Osteoblast (primary cell): ENCODE results near the gene ATP7B. TPM values are rescaled to one million over a fixed set of nuclear protein-coding genes. Genes with fewer than 3 reads are reported as not detected.

Experiments used
- DNase-seq: peaks from one replicate; pipeline ENCODE4 v3.0.0; 2011; ENCODE audit warnings: low spot score, mixed read lengths; ENCODE audit not compliant: insufficient read length; ENCODE audit errors: missing footprints
- H2AFZ ChIP-seq: 2 replicates; pipeline ENCODE4 v1.6.0; 2011; ENCODE audit warnings: mild to moderate bottlenecking, low read length
- H3K27ac ChIP-seq: 2 replicates; pipeline ENCODE4 v1.5.1; 2011; ENCODE audit warnings: mild to moderate bottlenecking, low read depth, low read length, moderate library complexity
- H3K27me3 ChIP-seq: 2 replicates; pipeline ENCODE4 v1.6.0; 2012; ENCODE audit warnings: mild to moderate bottlenecking, control low read depth, inconsistent platforms, low read length, moderate library complexity; ENCODE audit not compliant: insufficient read depth
- H3K36me3 ChIP-seq: 2 replicates; pipeline ENCODE4 v1.5.1; 2011; ENCODE audit warnings: mild to moderate bottlenecking, low read length, control low read depth, moderate library complexity; ENCODE audit not compliant: insufficient read depth
- H3K4me1 ChIP-seq: 2 replicates; pipeline ENCODE4 v1.5.1; 2011; ENCODE audit warnings: mild to moderate bottlenecking, low read length, control low read depth, moderate library complexity; ENCODE audit not compliant: insufficient read depth
- H3K4me2 ChIP-seq: 2 replicates; pipeline ENCODE4 v1.6.0; 2011; ENCODE audit warnings: mild to moderate bottlenecking, low read length; ENCODE audit not compliant: insufficient read depth
- H3K4me3 ChIP-seq: fragments of 200-600 bp; sonication (generic); 3 replicates; pipeline ENCODE4 v1.5.1; 2012; ENCODE audit warnings: mild to moderate bottlenecking, low read length, inconsistent platforms; ENCODE audit not compliant: insufficient read depth
- H3K79me2 ChIP-seq: 2 replicates; pipeline ENCODE4 v1.6.0; 2012; ENCODE audit warnings: mild to moderate bottlenecking, low read length, control low read depth, inconsistent platforms; ENCODE audit not compliant: insufficient read depth
- H3K9me3 ChIP-seq: 2 replicates; pipeline ENCODE4 v1.5.1; 2011; ENCODE audit warnings: low read depth, low read length, control low read depth
- H4K20me1 ChIP-seq: 2 replicates; pipeline ENCODE4 v1.6.0; 2012; ENCODE audit warnings: mild to moderate bottlenecking, low read length, control low read depth; ENCODE audit not compliant: insufficient read depth
- CTCF ChIP-seq: IDR thresholded peaks from 2 replicates; pipeline ENCODE4 v1.5.1; 2011; ENCODE audit warnings: mild to moderate bottlenecking, low read depth, low read length, moderate library complexity; ENCODE audit errors: extremely low read depth
- total RNA-seq: library from RNA; depleted of rRNA; stranded (reverse); fragments of >200 nt; gene quantifications from 2 replicates; pipeline ENCODE4 v1.2.3, GENCODE V29; 2012

Gene ATP7B
- total RNA-seq, 1 donor, result 4.0 TPM

- Histone ChIP-seq H3K4me1 (peaks cover 11% of the 10 kb centered on the region), H3K9me3 (no peaks in the 10 kb centered on the region), H3K36me3 (no peaks in the 10 kb centered on the region), H3K4me2 (no peak overlapping the region), H3K4me3 (no peak overlapping the region), H3K27me3 (no peaks in the 10 kb centered on the region), H3K79me2 (no peaks in the 10 kb centered on the region), H4K20me1 (no peaks in the 10 kb centered on the region), H2AFZ (no peak overlapping the region), H3K27ac (no peak overlapping the region)
- no peak for TF ChIP-seq CTCF
- no peak for DNase-seq
Measured at GRCh38 chr13:51976890-51977289, 34.4 kb downstream of the ATP7B start.

GRCh38 chr13:51976423-51976822 is 34.8 kb downstream of the ATP7B start:
- H3K4me3 ChIP-seq, result no peak overlapping the region
- no peak for DNase-seq
- H3K27ac ChIP-seq, result no peak overlapping the region
- no peak overlapping the region for H2AFZ ChIP-seq
- H3K36me3 ChIP-seq, result no peaks in the 10 kb centered on the region
- H3K4me2 ChIP-seq, result no peak overlapping the region
- no peak for TF ChIP-seq CTCF
- peaks cover 9% of the 10 kb centered on the region for H3K4me1 ChIP-seq
- no peaks in the 10 kb centered on the region for H3K9me3 ChIP-seq
- no peaks in the 10 kb centered on the region for H4K20me1 ChIP-seq
- no peaks in the 10 kb centered on the region for H3K27me3 ChIP-seq
- no peaks in the 10 kb centered on the region for H3K79me2 ChIP-seq

GRCh38 chr13:51974482-51974881 is 36.8 kb downstream of the ATP7B start:
- H3K9me3 ChIP-seq, result no peaks in the 10 kb centered on the region
- no peak for TF ChIP-seq CTCF
- no peak for DNase-seq
- no peak overlapping the region for H3K4me2 ChIP-seq
- H3K4me1 ChIP-seq, result no peaks in the 10 kb centered on the region
- no peaks in the 10 kb centered on the region for H4K20me1 ChIP-seq
- no peak overlapping the region for H3K4me3 ChIP-seq
- H3K36me3 ChIP-seq, result no peaks in the 10 kb centered on the region
- H3K79me2 ChIP-seq, result no peaks in the 10 kb centered on the region
- H3K27ac ChIP-seq, result no peak overlapping the region
- no peaks in the 10 kb centered on the region for H3K27me3 ChIP-seq
- H2AFZ ChIP-seq, result no peak overlapping the region

GRCh38 chr13:51971520-51972426 is 39.5 kb downstream of the ATP7B start:
- no peak overlapping the region for H3K4me2 ChIP-seq
- no peak for DNase-seq
- no peaks in the 10 kb centered on the region for H4K20me1 ChIP-seq
- no peaks in the 10 kb centered on the region for H3K4me1 ChIP-seq
- H3K36me3 ChIP-seq, result no peaks in the 10 kb centered on the region
- no peak overlapping the region for H3K4me3 ChIP-seq
- no peak overlapping the region for H2AFZ ChIP-seq
- no peaks in the 10 kb centered on the region for H3K9me3 ChIP-seq
- no peaks in the 10 kb centered on the region for H3K27me3 ChIP-seq
- H3K27ac ChIP-seq, result no peak overlapping the region
- TF ChIP-seq CTCF, result no peak
- H3K79me2 ChIP-seq, result no peaks in the 10 kb centered on the region
